Dedifferentiated amniotic fluid mesenchymal stem cell (primary cell): ENCODE measurements around the gene COL8A2.

Experiments used
- DNase-seq: peaks from one replicate; pipeline ENCODE4 v3.0.0-alpha.2; 2016; ENCODE audit errors: extremely low spot score

Gene COL8A2

GRCh38 chr1:36114371-36114770 lies 10.7 kb downstream of the COL8A2 start:
- DNase-seq: no peak

- no peak for DNase-seq
These were observed 12.2 kb downstream of the COL8A2 start for GRCh38 chr1:36112823-36113222.

- DNase-seq: no peak
These were observed 13.9 kb downstream of the COL8A2 start for GRCh38 chr1:36111151-36111550.

GRCh38 chr1:36109041-36109679 lies 15.9 kb downstream of the COL8A2 start:
- peak; percentile 42 for DNase-seq

- DNase-seq: peak; percentile 36
These were observed 16.7 kb downstream of the COL8A2 start for GRCh38 chr1:36108314-36108713.

- no peak for DNase-seq
These were observed 17.6 kb downstream of the COL8A2 start for GRCh38 chr1:36107394-36107793.

GRCh38 chr1:36106269-36106668 lies 18.8 kb downstream of the COL8A2 start:
- DNase-seq: no peak

- no peak for DNase-seq
These were observed 23.5 kb downstream of the COL8A2 start for GRCh38 chr1:36101546-36101945.

- DNase-seq: no peak
These were observed 24.6 kb downstream of the COL8A2 start for GRCh38 chr1:36100376-36100775.

GRCh38 chr1:36099681-36100341 lies 25.2 kb downstream of the COL8A2 start:
- DNase-seq: peak; percentile 52

GRCh38 chr1:36098650-36099365 lies 26.2 kb downstream of the COL8A2 start:
- no peak for DNase-seq

- DNase-seq: no peak
These were observed 27.1 kb downstream of the COL8A2 start for GRCh38 chr1:36097693-36098585.

- no peak for DNase-seq
These were observed 28.3 kb downstream of the COL8A2 start for GRCh38 chr1:36096500-36097432.

- DNase-seq: no peak
These were observed 29.1 kb downstream of the COL8A2 start for GRCh38 chr1:36095760-36096405.

- no peak for DNase-seq
These were observed 30.4 kb downstream of the COL8A2 start for GRCh38 chr1:36094621-36095061.

GRCh38 chr1:36093929-36094328 lies 31.1 kb downstream of the COL8A2 start:
- no peak for DNase-seq

- no peak for DNase-seq
These were observed 31.8 kb downstream of the COL8A2 start for GRCh38 chr1:36093226-36093625.

- DNase-seq: no peak
These were observed 32.2 kb downstream of the COL8A2 start for GRCh38 chr1:36092798-36093185.

GRCh38 chr1:36092166-36092797 lies 32.7 kb downstream of the COL8A2 start:
- no peak for DNase-seq

GRCh38 chr1:36091698-36092097 lies 33.3 kb downstream of the COL8A2 start:
- DNase-seq: no peak
